Karpas-422 (cell line): ENCODE measurements around the gene NPTXR. TPM values are rescaled to one million over a fixed set of nuclear protein-coding genes. Genes with fewer than 3 reads are reported as not detected.

ENCODE experiments used
- DNase-seq: peaks from one replicate; pipeline ENCODE4 v3.0.0-alpha.2; 2015
- H2AFZ ChIP-seq: fragments of 200-600 bp; sonication (generic); 2 replicates; pipeline ENCODE4 v1.6.1; 2014; ENCODE audit warnings: antibody characterized with exemption, low read length, mixed read lengths
- H3K27ac ChIP-seq: fragments of 200-600 bp; sonication (generic); 2 replicates; pipeline ENCODE4 v1.5.1; 2014; ENCODE audit warnings: mild to moderate bottlenecking, low read length, moderate library complexity
- H3K27me3 ChIP-seq: fragments of 200-600 bp; sonication (generic); 2 replicates; pipeline ENCODE4 v1.6.1; 2014; ENCODE audit warnings: low read length, mixed read lengths
- H3K36me3 ChIP-seq: fragments of 200-600 bp; sonication (generic); 2 replicates; pipeline ENCODE4 v1.6.1; 2014; ENCODE audit warnings: low read length, mixed read lengths; ENCODE audit not compliant: insufficient read depth
- H3K4me1 ChIP-seq: fragments of 200-600 bp; sonication (generic); 2 replicates; pipeline ENCODE4 v1.6.1; 2014; ENCODE audit warnings: mild to moderate bottlenecking, low read length, mixed read lengths
- H3K4me2 ChIP-seq: fragments of 200-600 bp; sonication (generic); 2 replicates; pipeline ENCODE4 v1.6.1; 2014; ENCODE audit warnings: low read length, low read depth, mild to moderate bottlenecking; ENCODE audit not compliant: poor library complexity, severe bottlenecking
- H3K4me3 ChIP-seq: fragments of 200-600 bp; sonication (generic); 2 replicates; pipeline ENCODE4 v1.5.1; 2014; ENCODE audit warnings: mild to moderate bottlenecking, antibody characterized with exemption, low read length, mixed read lengths
- H3K79me2 ChIP-seq: fragments of 200-600 bp; sonication (generic); 2 replicates; pipeline ENCODE4 v1.6.1; 2014; ENCODE audit warnings: mild to moderate bottlenecking, low read length, mixed read lengths
- H3K9ac ChIP-seq: fragments of 200-600 bp; sonication (generic); 2 replicates; pipeline ENCODE4 v1.6.0; 2014; ENCODE audit warnings: low read length
- H3K9me2 ChIP-seq: fragments of 200-600 bp; sonication (generic), shearing (Covaris generic); replicated peaks from 2 replicates; pipeline ENCODE4 v1.6.0; 2014; ENCODE audit warnings: mild to moderate bottlenecking, low read length, moderate library complexity; ENCODE audit not compliant: insufficient read depth
- H3K9me3 ChIP-seq: fragments of 300-700, 200-600 bp; sonication (generic); 2 replicates; pipeline ENCODE4 v1.6.1; 2014; ENCODE audit warnings: low read length, mixed read lengths
- H4K20me1 ChIP-seq: fragments of 200-600 bp; sonication (generic); 2 replicates; pipeline ENCODE4 v1.6.1; 2014; ENCODE audit warnings: mild to moderate bottlenecking, antibody characterized with exemption, low read length, low read depth; ENCODE audit not compliant: insufficient read depth
- total RNA-seq: library from RNA; depleted of rRNA; stranded (reverse); fragments of >200 nt; shearing (Covaris generic); gene quantifications from 2 replicates; pipeline ENCODE4 v1.2.3, GENCODE V29; 2014; ENCODE audit warnings: low replicate concordance

Gene NPTXR
- total RNA-seq, 1 experiment from 2014 or later = not detected

GRCh38 chr22:38828616-38829205 lies 15.1 kb downstream of the NPTXR start:
- no peak overlapping the region for H2AFZ ChIP-seq
- DNase-seq = no peak
- H3K4me2 ChIP-seq = no peak overlapping the region
- no peaks in the 10 kb centered on the region for H3K9me2 ChIP-seq
- H3K4me1 ChIP-seq = no peaks in the 10 kb centered on the region
- peaks cover 3% of the 10 kb centered on the region; the same call in 1 of the 2 replicates for H4K20me1 ChIP-seq
- no peak overlapping the region for H3K9ac ChIP-seq
- no peaks in the 10 kb centered on the region for H3K9me3 ChIP-seq
- no peak overlapping the region for H3K27ac ChIP-seq
- H3K4me3 ChIP-seq = no peak overlapping the region
- H3K27me3 ChIP-seq = no peaks in the 10 kb centered on the region
- no peaks in the 10 kb centered on the region for H3K36me3 ChIP-seq
- no peaks in the 10 kb centered on the region for H3K79me2 ChIP-seq

- Histone ChIP-seq H3K4me3 (no peak overlapping the region), H3K27me3 (no peaks in the 10 kb centered on the region), H3K4me2 (no peak overlapping the region), H3K4me1 (no peaks in the 10 kb centered on the region), H3K27ac (no peak overlapping the region), H4K20me1 (peaks cover 3% of the 10 kb centered on the region; the same call in 1 of the 2 replicates), H3K9me2 (no peaks in the 10 kb centered on the region), H2AFZ (no peak overlapping the region), H3K36me3 (no peaks in the 10 kb centered on the region), H3K9me3 (no peaks in the 10 kb centered on the region), H3K9ac (no peak overlapping the region), H3K79me2 (no peaks in the 10 kb centered on the region)
- DNase-seq = no peak
These were observed 15.6 kb downstream of the NPTXR start for GRCh38 chr22:38828191-38828590.

- H3K79me2 ChIP-seq = no peaks in the 10 kb centered on the region
- H3K27ac ChIP-seq = no peak overlapping the region
- H3K9ac ChIP-seq = no peak overlapping the region
- H4K20me1 ChIP-seq = peaks cover 3% of the 10 kb centered on the region; the same call in 1 of the 2 replicates
- no peaks in the 10 kb centered on the region for H3K9me3 ChIP-seq
- H3K27me3 ChIP-seq = no peaks in the 10 kb centered on the region
- H2AFZ ChIP-seq = no peak overlapping the region
- no peaks in the 10 kb centered on the region for H3K4me1 ChIP-seq
- H3K4me2 ChIP-seq = no peak overlapping the region
- H3K36me3 ChIP-seq = no peaks in the 10 kb centered on the region
- H3K9me2 ChIP-seq = no peaks in the 10 kb centered on the region
- no peak for DNase-seq
- no peak overlapping the region for H3K4me3 ChIP-seq
These were observed 16.3 kb downstream of the NPTXR start for GRCh38 chr22:38827510-38827909.

GRCh38 chr22:38826801-38827200 lies 17.0 kb downstream of the NPTXR start:
- no peaks in the 10 kb centered on the region for H3K9me2 ChIP-seq
- no peak overlapping the region for H3K4me3 ChIP-seq
- no peak for DNase-seq
- H3K27me3 ChIP-seq = no peaks in the 10 kb centered on the region
- H3K36me3 ChIP-seq = no peaks in the 10 kb centered on the region
- no peaks in the 10 kb centered on the region for H3K79me2 ChIP-seq
- H4K20me1 ChIP-seq = peaks cover 3% of the 10 kb centered on the region; the same call in 1 of the 2 replicates
- H2AFZ ChIP-seq = no peak overlapping the region
- no peak overlapping the region for H3K27ac ChIP-seq
- H3K4me1 ChIP-seq = no peaks in the 10 kb centered on the region
- H3K9me3 ChIP-seq = no peaks in the 10 kb centered on the region
- no peak overlapping the region for H3K9ac ChIP-seq
- no peak overlapping the region for H3K4me2 ChIP-seq

GRCh38 chr22:38826386-38826785 lies 17.4 kb downstream of the NPTXR start:
- H3K9ac ChIP-seq = no peak overlapping the region
- no peak overlapping the region for H3K27ac ChIP-seq
- no peaks in the 10 kb centered on the region for H3K36me3 ChIP-seq
- no peaks in the 10 kb centered on the region for H3K9me2 ChIP-seq
- no peak overlapping the region for H2AFZ ChIP-seq
- H3K4me3 ChIP-seq = no peak overlapping the region
- DNase-seq = no peak
- H3K79me2 ChIP-seq = no peaks in the 10 kb centered on the region
- no peaks in the 10 kb centered on the region for H3K9me3 ChIP-seq
- peaks cover 3% of the 10 kb centered on the region; the same call in 1 of the 2 replicates for H4K20me1 ChIP-seq
- no peak overlapping the region for H3K4me2 ChIP-seq
- no peaks in the 10 kb centered on the region for H3K4me1 ChIP-seq
- no peaks in the 10 kb centered on the region for H3K27me3 ChIP-seq

GRCh38 chr22:38824585-38824984 lies 19.2 kb downstream of the NPTXR start:
- H2AFZ ChIP-seq = no peak overlapping the region
- no peaks in the 10 kb centered on the region for H3K27me3 ChIP-seq
- peaks cover 3% of the 10 kb centered on the region; the same call in 1 of the 2 replicates for H4K20me1 ChIP-seq
- no peaks in the 10 kb centered on the region for H3K9me3 ChIP-seq
- H3K4me3 ChIP-seq = no peak overlapping the region
- H3K79me2 ChIP-seq = no peaks in the 10 kb centered on the region
- H3K9me2 ChIP-seq = no peaks in the 10 kb centered on the region
- H3K4me2 ChIP-seq = no peak overlapping the region
- DNase-seq = peak; percentile 88
- no peaks in the 10 kb centered on the region for H3K4me1 ChIP-seq
- H3K9ac ChIP-seq = no peak overlapping the region
- no peaks in the 10 kb centered on the region for H3K36me3 ChIP-seq
- no peak overlapping the region for H3K27ac ChIP-seq

- no peaks in the 10 kb centered on the region for H3K36me3 ChIP-seq
- no peak overlapping the region for H3K9ac ChIP-seq
- H3K4me3 ChIP-seq = no peak overlapping the region
- H3K27me3 ChIP-seq = no peaks in the 10 kb centered on the region
- H3K27ac ChIP-seq = no peak overlapping the region
- H3K4me1 ChIP-seq = no peaks in the 10 kb centered on the region
- no peaks in the 10 kb centered on the region for H3K79me2 ChIP-seq
- no peaks in the 10 kb centered on the region for H3K9me3 ChIP-seq
- H4K20me1 ChIP-seq = peaks cover 3% of the 10 kb centered on the region; the same call in 1 of the 2 replicates
- DNase-seq = no peak
- H3K9me2 ChIP-seq = no peaks in the 10 kb centered on the region
- H2AFZ ChIP-seq = no peak overlapping the region
- no peak overlapping the region for H3K4me2 ChIP-seq
These were observed 20.2 kb downstream of the NPTXR start for GRCh38 chr22:38823637-38824036.

- Histone ChIP-seq H3K4me3 (no peak overlapping the region), H3K36me3 (no peaks in the 10 kb centered on the region), H4K20me1 (peaks cover 3% of the 10 kb centered on the region; the same call in 1 of the 2 replicates), H3K9me3 (no peaks in the 10 kb centered on the region), H3K27ac (no peak overlapping the region), H3K9ac (no peak overlapping the region), H3K79me2 (no peaks in the 10 kb centered on the region), H3K9me2 (no peaks in the 10 kb centered on the region), H3K4me1 (no peaks in the 10 kb centered on the region), H3K27me3 (no peaks in the 10 kb centered on the region), H3K4me2 (no peak overlapping the region), H2AFZ (no peak overlapping the region)
- DNase-seq = no peak
These were observed 20.8 kb downstream of the NPTXR start for GRCh38 chr22:38823076-38823475.
